GM18502 (cell line): ENCODE results near the gene NPEPPS.
"Not testable (repeated sequence)": the region's sequence is repeated elsewhere in the genome, so short reads cannot be mapped to it uniquely, and the experiment has no call there.

Source experiments
- ATAC-seq: cut with Tn5 transposase; IDR thresholded peaks from one replicate; pipeline ENCODE4 v1.9.1; 2021; ENCODE audit warnings: mild to moderate bottlenecking; ENCODE audit not compliant: unreplicated experiment, poor library complexity

Gene NPEPPS

GRCh38 chr17:47530557-47531232, at the start of gene NPEPPS:
TSS of gene NPEPPS (plus strand) at chr17:47531108. CDS start at chr17:47531301, 193 bp downstream.
- ATAC-seq: peak; percentile 74

- ATAC-seq: not testable (repeated sequence)
These were observed 39.1 kb upstream of the NPEPPS start for GRCh38 chr17:47491841-47492212.

- ATAC-seq: not testable (repeated sequence)
These were observed 31.8 kb upstream of the NPEPPS start for GRCh38 chr17:47499074-47499473.

- ATAC-seq: not testable (repeated sequence)
These were observed 31.4 kb upstream of the NPEPPS start for GRCh38 chr17:47499494-47499893.

GRCh38 chr17:47500620-47501019, 30.3 kb upstream of the NPEPPS start:
- not testable (repeated sequence) for ATAC-seq

- ATAC-seq: not testable (repeated sequence)
These were observed 28.7 kb upstream of the NPEPPS start for GRCh38 chr17:47502122-47502731.

GRCh38 chr17:47502776-47503455, 28.0 kb upstream of the NPEPPS start:
- ATAC-seq: not testable (repeated sequence)

GRCh38 chr17:47511701-47512146, 19.2 kb upstream of the NPEPPS start:
- ATAC-seq: not testable (repeated sequence)

- not testable (repeated sequence) for ATAC-seq
These were observed 17.6 kb upstream of the NPEPPS start for GRCh38 chr17:47513301-47513700.

- not testable (repeated sequence) for ATAC-seq
These were observed 12.0 kb upstream of the NPEPPS start for GRCh38 chr17:47518880-47519279.

- ATAC-seq: not testable (repeated sequence)
These were observed 11.5 kb upstream of the NPEPPS start for GRCh38 chr17:47519365-47519764.

- ATAC-seq: not testable (repeated sequence)
These were observed 10.6 kb upstream of the NPEPPS start for GRCh38 chr17:47520279-47520678.

GRCh38 chr17:47521434-47521833, 9.5 kb upstream of the NPEPPS start:
- ATAC-seq: not testable (repeated sequence)

GRCh38 chr17:47522341-47522740, 8.6 kb upstream of the NPEPPS start:
- not testable (repeated sequence) for ATAC-seq

GRCh38 chr17:47531233-47531820, 419 bp downstream of the NPEPPS start:
- ATAC-seq: peak; percentile 32

GRCh38 chr17:47539085-47539484, 8.2 kb downstream of the NPEPPS start:
- ATAC-seq: not testable (repeated sequence)

- not testable (repeated sequence) for ATAC-seq
These were observed 10.8 kb downstream of the NPEPPS start for GRCh38 chr17:47541676-47542075.

- not testable (repeated sequence) for ATAC-seq
These were observed 13.4 kb downstream of the NPEPPS start for GRCh38 chr17:47544327-47544726.

GRCh38 chr17:47554733-47555132, 23.8 kb downstream of the NPEPPS start:
- not testable (repeated sequence) for ATAC-seq

GRCh38 chr17:47556108-47556507, 25.2 kb downstream of the NPEPPS start:
- not testable (repeated sequence) for ATAC-seq
